H9 (cell line): ENCODE measurements around the gene GRID1. TPM values are rescaled to one million over a fixed set of nuclear protein-coding genes. Genes with fewer than 3 reads are reported as not detected.

Experiments used
- DNase-seq: peaks from one replicate; pipeline ENCODE4 v3.0.0-alpha.2; 2017
- H2AFZ ChIP-seq: one replicate; pipeline ENCODE4 v1.6.1; 2013; ENCODE audit warnings: mild to moderate bottlenecking, low read length, control low read depth, moderate library complexity
- H2AK5ac ChIP-seq: 2 replicates; pipeline ENCODE4 v1.6.1; 2013; ENCODE audit warnings: low read length, control low read depth, mixed read lengths; ENCODE audit not compliant: insufficient read length
- H2BK120ac ChIP-seq: one replicate; pipeline ENCODE4 v1.6.1; 2013; ENCODE audit warnings: low read depth, mild to moderate bottlenecking, low read length, control low read depth, inconsistent platforms; ENCODE audit not compliant: poor library complexity, severe bottlenecking
- H2BK12ac ChIP-seq: 2 replicates; pipeline ENCODE4 v1.6.1; 2013; ENCODE audit warnings: low read length, control low read depth, mixed read lengths, low read depth; ENCODE audit not compliant: insufficient read length
- H2BK15ac ChIP-seq: 2 replicates; pipeline ENCODE4 v1.6.1; 2013; ENCODE audit warnings: low read depth, low read length, control low read depth
- H2BK20ac ChIP-seq: one replicate; pipeline ENCODE4 v1.6.1; 2013; ENCODE audit warnings: low read depth, mild to moderate bottlenecking, low read length, control low read depth, inconsistent platforms; ENCODE audit not compliant: poor library complexity, severe bottlenecking
- H2BK5ac ChIP-seq: 2 replicates; pipeline ENCODE4 v1.6.1; 2013; ENCODE audit warnings: low read length, control low read depth, mixed read lengths; ENCODE audit not compliant: insufficient read length
- H3K14ac ChIP-seq: 2 replicates; pipeline ENCODE4 v1.6.1; 2013; ENCODE audit warnings: low read length, control low read depth; ENCODE audit not compliant: insufficient read depth
- H3K18ac ChIP-seq: 2 replicates; pipeline ENCODE4 v1.6.1; 2013; ENCODE audit warnings: low read depth, mild to moderate bottlenecking, mixed read lengths, low read length, control low read depth; ENCODE audit not compliant: insufficient read length
- H3K23ac ChIP-seq: 2 replicates; pipeline ENCODE4 v1.6.1; 2013; ENCODE audit warnings: low read length, control low read depth, mixed read lengths, low read depth; ENCODE audit not compliant: insufficient read length
- H3K23me2 ChIP-seq: 2 replicates; pipeline ENCODE4 v1.6.1; 2013; ENCODE audit warnings: low read depth, mild to moderate bottlenecking, mixed read lengths, low read length, control low read depth; ENCODE audit not compliant: insufficient read length, poor library complexity, severe bottlenecking
- H3K27ac ChIP-seq: 2 replicates; pipeline ENCODE4 v1.5.1; 2013; ENCODE audit warnings: low read length, control low read depth, mixed read lengths, low read depth; ENCODE audit not compliant: insufficient read length
- H3K27me3 ChIP-seq: 2 replicates; pipeline ENCODE4 v1.6.1; 2013; ENCODE audit warnings: low read length, control low read depth, inconsistent platforms; ENCODE audit not compliant: insufficient read depth
- H3K4ac ChIP-seq: 2 replicates; pipeline ENCODE4 v1.6.1; 2013; ENCODE audit warnings: low read depth, mild to moderate bottlenecking, control low read depth, inconsistent platforms, low read length, moderate library complexity
- H3K4me1 ChIP-seq: 2 replicates; pipeline ENCODE4 v1.6.1; 2013; ENCODE audit warnings: low read length, control low read depth, inconsistent platforms; ENCODE audit not compliant: insufficient read depth
- H3K4me2 ChIP-seq: 2 replicates; pipeline ENCODE4 v1.6.1; 2013; ENCODE audit warnings: low read length, control low read depth, mixed read lengths; ENCODE audit not compliant: insufficient read length, insufficient read depth
- H3K56ac ChIP-seq: 2 replicates; pipeline ENCODE4 v1.6.1; 2013; ENCODE audit warnings: low read depth, mild to moderate bottlenecking, mixed read lengths, low read length, control low read depth; ENCODE audit not compliant: insufficient read length
- H3K79me1 ChIP-seq: 2 replicates; pipeline ENCODE4 v1.6.1; 2013; ENCODE audit warnings: low read depth, mild to moderate bottlenecking, moderate library complexity, low read length, control low read depth, inconsistent platforms; ENCODE audit not compliant: insufficient read depth, poor library complexity, severe bottlenecking
- H3K79me2 ChIP-seq: 2 replicates; pipeline ENCODE4 v1.6.1; 2013; ENCODE audit warnings: low read length, control low read depth, inconsistent platforms; ENCODE audit not compliant: insufficient read depth
- H3K9ac ChIP-seq: 2 replicates; pipeline ENCODE4 v1.6.1; 2013; ENCODE audit warnings: low read length, control low read depth, mixed read lengths; ENCODE audit not compliant: insufficient read length; ENCODE audit errors: extremely low read depth
- H3K9me3 ChIP-seq: one replicate; pipeline ENCODE4 v1.6.1; 2013; ENCODE audit warnings: low read depth, low read length, inconsistent platforms; ENCODE audit not compliant: control insufficient read depth
- H3T11ph ChIP-seq: one replicate; pipeline ENCODE4 v1.6.1; 2013; ENCODE audit warnings: mild to moderate bottlenecking, low read length, control low read depth, inconsistent platforms
- H4K20me1 ChIP-seq: one replicate; pipeline ENCODE4 v1.6.1; 2013; ENCODE audit not compliant: control insufficient read depth, insufficient read length, insufficient read depth
- H4K5ac ChIP-seq: 2 replicates; pipeline ENCODE4 v1.6.1; 2013; ENCODE audit warnings: low read depth, mild to moderate bottlenecking, mixed read lengths, low read length, control low read depth; ENCODE audit not compliant: insufficient read length
- H4K8ac ChIP-seq: replicated peaks from 2 replicates; pipeline ENCODE4 v1.6.1; 2013; ENCODE audit warnings: low read length, control low read depth, mixed read lengths, low read depth; ENCODE audit not compliant: insufficient read length
- H4K91ac ChIP-seq: 2 replicates; pipeline ENCODE4 v1.6.1; 2013; ENCODE audit warnings: low read depth, mild to moderate bottlenecking, moderate library complexity, mixed read lengths, low read length, control low read depth; ENCODE audit not compliant: insufficient read length
- H3K27ac Mint-ChIP-seq, 3 experiments: 2 replicates in 2 of 3; 3 replicates in 1 of 3; pipeline ENCODE4 v1.8.0; 2020 to 2021; ENCODE audit warnings: mixed read lengths in 3 of 3, mild to moderate bottlenecking in 1 of 3, moderate library complexity in 1 of 3
- H3K27me3 Mint-ChIP-seq: 2 replicates; pipeline ENCODE4 v1.8.0; 2021; ENCODE audit warnings: low read depth, mild to moderate bottlenecking, moderate library complexity, mixed read lengths
- H3K36me3 Mint-ChIP-seq, 3 experiments: 2 replicates in 2 of 3; 3 replicates in 1 of 3; pipeline ENCODE4 v1.8.0; 2020 to 2021; ENCODE audit warnings: low read depth in 3 of 3, mixed read lengths in 3 of 3; ENCODE audit not compliant: insufficient read depth in 1 of 3
- H3K4me1 Mint-ChIP-seq, 2 experiments: 2 replicates each; pipeline ENCODE4 v1.8.0; 2020; ENCODE audit warnings: mixed read lengths in 2 of 2
- H3K4me3 Mint-ChIP-seq, 2 experiments: 2 replicates in 1 of 2; 3 replicates in 1 of 2; pipeline ENCODE4 v1.8.0; 2020 to 2021; ENCODE audit warnings: mild to moderate bottlenecking in 2 of 2, mixed read lengths in 2 of 2, moderate library complexity in 1 of 2
- H3K9me3 Mint-ChIP-seq, 2 experiments: 2 replicates in 1 of 2; 3 replicates in 1 of 2; pipeline ENCODE4 v1.8.0; 2020; ENCODE audit warnings: mild to moderate bottlenecking in 2 of 2, mixed read lengths in 2 of 2, moderate library complexity in 1 of 2
- WGBS: extraction: QIAGEN DNeasy Blood & Tissue Kit; methylation state at CpG from one replicate; pipeline ENCODE4 v1.1.7; 2013; ENCODE audit warnings: missing lambda C conversion rate, low lambda C conversion rate, mixed read lengths; ENCODE audit not compliant: insufficient read length; ENCODE audit errors: extremely low coverage; 5-methylcytosine and 5-hydroxymethylcytosine counted together
- total RNA-seq: library from RNA; stranded (reverse); gene quantifications from 2 replicates; pipeline ENCODE4 v1.2.1, GENCODE V29; 2021
- TF ChIP-seq, protein P1 (sequence below): fragments of 200-600 bp; sonication (generic); conservative IDR thresholded peaks from 3 replicates; pipeline ENCODE4 v1.8.0; 2021; ENCODE audit warnings: antibody characterized with exemption, mild to moderate bottlenecking

GRID1 gene
- total RNA-seq, 1 experiment from 2014 or later, result 0.35 TPM

DNA sequence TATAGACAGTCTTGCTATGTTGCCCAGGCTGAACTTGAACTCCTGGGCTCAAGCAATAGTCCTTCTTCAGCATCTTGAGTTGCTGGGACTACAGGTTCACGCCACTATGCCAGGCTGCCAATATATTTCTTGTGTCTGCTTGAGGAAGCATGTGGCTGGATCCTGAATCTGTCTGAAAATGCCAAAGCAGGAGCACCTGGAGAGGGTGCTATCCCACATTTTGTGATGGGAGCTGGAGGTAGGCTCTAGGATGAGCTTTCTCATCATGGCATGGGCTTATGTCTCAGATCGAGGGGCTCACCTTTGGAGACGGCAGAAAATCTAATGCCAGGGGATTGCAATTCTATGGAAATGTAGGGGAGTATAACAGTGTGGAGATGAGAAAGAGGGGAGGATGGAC is 744.2 kb downstream of the GRID1 start:
- no CpG with 5 or more reads among the region's 3 CpGs for WGBS
- H2BK5ac ChIP-seq, result no peak overlapping the region

More for the DNA sequence above, 744.2 kb downstream of the GRID1 start:
- no peaks in the 10 kb centered on the region for H3K27me3 Mint-ChIP-seq
- no peak overlapping the region for H4K5ac ChIP-seq
- no peak overlapping the region for H2BK15ac ChIP-seq
- H3T11ph ChIP-seq, result no peak overlapping the region
- H3K9me3 Mint-ChIP-seq, result no peaks in the 10 kb centered on the region
- H3K18ac ChIP-seq, result no peak overlapping the region
- H3K56ac ChIP-seq, result no peak overlapping the region
- no peak overlapping the region for H4K8ac ChIP-seq
- H3K79me2 ChIP-seq, result no peaks in the 10 kb centered on the region
- H4K20me1 ChIP-seq, result no peaks in the 10 kb centered on the region
- no peak overlapping the region for H2AFZ ChIP-seq
- H3K9ac ChIP-seq, result no peak overlapping the region
- no peak overlapping the region for H3K4me3 Mint-ChIP-seq
- H3K4me1 Mint-ChIP-seq, result 0 out of 4 replicates have a peak, but pooled peaks cover 2 to 3% of the 10 kb centered on the region in 2 experiments
- H4K91ac ChIP-seq, result no peak overlapping the region
- H3K27me3 ChIP-seq, result no peaks in the 10 kb centered on the region
- no peaks in the 10 kb centered on the region for H3K4me1 ChIP-seq
- H2BK12ac ChIP-seq, result no peak overlapping the region
- H3K23me2 ChIP-seq, result no peaks in the 10 kb centered on the region
- no peaks in the 10 kb centered on the region for H3K79me1 ChIP-seq
- H3K14ac ChIP-seq, result no peak overlapping the region
- no peak overlapping the region for H2AK5ac ChIP-seq
- H3K9me3 ChIP-seq, result no peaks in the 10 kb centered on the region
- no peak overlapping the region for H2BK20ac ChIP-seq
- H3K27ac ChIP-seq, result no peak overlapping the region
- no peak overlapping the region for H3K27ac Mint-ChIP-seq
- H3K36me3 Mint-ChIP-seq, result no peaks in the 10 kb centered on the region
- no peak overlapping the region for H3K4me2 ChIP-seq
- TF ChIP-seq, protein P1, sequence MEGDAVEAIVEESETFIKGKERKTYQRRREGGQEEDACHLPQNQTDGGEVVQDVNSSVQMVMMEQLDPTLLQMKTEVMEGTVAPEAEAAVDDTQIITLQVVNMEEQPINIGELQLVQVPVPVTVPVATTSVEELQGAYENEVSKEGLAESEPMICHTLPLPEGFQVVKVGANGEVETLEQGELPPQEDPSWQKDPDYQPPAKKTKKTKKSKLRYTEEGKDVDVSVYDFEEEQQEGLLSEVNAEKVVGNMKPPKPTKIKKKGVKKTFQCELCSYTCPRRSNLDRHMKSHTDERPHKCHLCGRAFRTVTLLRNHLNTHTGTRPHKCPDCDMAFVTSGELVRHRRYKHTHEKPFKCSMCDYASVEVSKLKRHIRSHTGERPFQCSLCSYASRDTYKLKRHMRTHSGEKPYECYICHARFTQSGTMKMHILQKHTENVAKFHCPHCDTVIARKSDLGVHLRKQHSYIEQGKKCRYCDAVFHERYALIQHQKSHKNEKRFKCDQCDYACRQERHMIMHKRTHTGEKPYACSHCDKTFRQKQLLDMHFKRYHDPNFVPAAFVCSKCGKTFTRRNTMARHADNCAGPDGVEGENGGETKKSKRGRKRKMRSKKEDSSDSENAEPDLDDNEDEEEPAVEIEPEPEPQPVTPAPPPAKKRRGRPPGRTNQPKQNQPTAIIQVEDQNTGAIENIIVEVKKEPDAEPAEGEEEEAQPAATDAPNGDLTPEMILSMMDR, result no peak
- DNase-seq, result peak; percentile 1
- H2BK120ac ChIP-seq, result no peak overlapping the region
- H3K23ac ChIP-seq, result no peak overlapping the region
- no peak overlapping the region for H3K4ac ChIP-seq
